Omental fat pad (tissue), 4 donors: ENCODE measurements around the gene CIITA. TPM values are rescaled to one million over a fixed set of nuclear protein-coding genes. Genes with fewer than 3 reads are reported as not detected.
A peak's percentile ranks its signal among the peaks of the same experiment; 100 is the strongest.

ENCODE experiments used
- ATAC-seq: fragments of 150-250 bp; one replicate; pipeline ENCODE4 v1.9.1; 2016; ENCODE audit warnings: mild to moderate bottlenecking, moderate library complexity; ENCODE audit not compliant: low FRiP score
- DNase-seq: peaks from one replicate; pipeline ENCODE4 v3.0.0-alpha.2; 2019; ENCODE audit warnings: low spot score
- total RNA-seq, 4 donors: library from RNA; depleted of rRNA; stranded (reverse); fragments of >200 nt; gene quantifications; one replicate each; pipeline ENCODE4 v1.1.0, GENCODE V29; 2016
- TF ChIP-seq, protein P1 (sequence below), 3 donors: fragments of 450-650 bp; IDR thresholded peaks; one replicate each; pipeline ENCODE4 v1.5.1; 2016 to 2017; ENCODE audit warnings: antibody characterized with exemption in 3 of 3, mild to moderate bottlenecking in 3 of 3, moderate library complexity in 2 of 3

The CIITA gene
- total RNA-seq, 4 donors from 2014 or later: 3.2 to 101 (median 11.2) TPM

DNA sequence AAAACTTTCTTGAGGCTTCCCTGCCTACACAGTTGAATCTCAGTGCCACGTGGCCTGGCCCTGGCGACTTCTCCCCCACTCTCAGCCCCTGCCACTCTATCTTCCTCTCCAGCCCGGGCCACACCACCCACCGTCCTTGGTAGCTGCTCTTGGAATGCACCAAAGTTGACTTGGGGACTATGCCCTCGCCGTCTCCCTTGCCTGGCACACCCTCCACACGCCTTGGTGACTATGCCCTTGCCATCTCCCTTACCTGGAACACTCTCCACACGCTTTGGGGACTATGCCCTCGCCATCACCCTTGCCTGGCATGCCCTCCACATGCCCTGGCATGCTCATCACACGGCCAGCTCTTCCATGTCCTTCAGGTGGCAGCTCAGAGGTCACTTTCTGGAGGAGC is 42.9 kb upstream of the CIITA start:
- ATAC-seq: no peak
- TF ChIP-seq, protein P1, sequence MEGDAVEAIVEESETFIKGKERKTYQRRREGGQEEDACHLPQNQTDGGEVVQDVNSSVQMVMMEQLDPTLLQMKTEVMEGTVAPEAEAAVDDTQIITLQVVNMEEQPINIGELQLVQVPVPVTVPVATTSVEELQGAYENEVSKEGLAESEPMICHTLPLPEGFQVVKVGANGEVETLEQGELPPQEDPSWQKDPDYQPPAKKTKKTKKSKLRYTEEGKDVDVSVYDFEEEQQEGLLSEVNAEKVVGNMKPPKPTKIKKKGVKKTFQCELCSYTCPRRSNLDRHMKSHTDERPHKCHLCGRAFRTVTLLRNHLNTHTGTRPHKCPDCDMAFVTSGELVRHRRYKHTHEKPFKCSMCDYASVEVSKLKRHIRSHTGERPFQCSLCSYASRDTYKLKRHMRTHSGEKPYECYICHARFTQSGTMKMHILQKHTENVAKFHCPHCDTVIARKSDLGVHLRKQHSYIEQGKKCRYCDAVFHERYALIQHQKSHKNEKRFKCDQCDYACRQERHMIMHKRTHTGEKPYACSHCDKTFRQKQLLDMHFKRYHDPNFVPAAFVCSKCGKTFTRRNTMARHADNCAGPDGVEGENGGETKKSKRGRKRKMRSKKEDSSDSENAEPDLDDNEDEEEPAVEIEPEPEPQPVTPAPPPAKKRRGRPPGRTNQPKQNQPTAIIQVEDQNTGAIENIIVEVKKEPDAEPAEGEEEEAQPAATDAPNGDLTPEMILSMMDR (IDR thresholded peaks at IDR 0.05): no peak
- no peak for DNase-seq

DNA sequence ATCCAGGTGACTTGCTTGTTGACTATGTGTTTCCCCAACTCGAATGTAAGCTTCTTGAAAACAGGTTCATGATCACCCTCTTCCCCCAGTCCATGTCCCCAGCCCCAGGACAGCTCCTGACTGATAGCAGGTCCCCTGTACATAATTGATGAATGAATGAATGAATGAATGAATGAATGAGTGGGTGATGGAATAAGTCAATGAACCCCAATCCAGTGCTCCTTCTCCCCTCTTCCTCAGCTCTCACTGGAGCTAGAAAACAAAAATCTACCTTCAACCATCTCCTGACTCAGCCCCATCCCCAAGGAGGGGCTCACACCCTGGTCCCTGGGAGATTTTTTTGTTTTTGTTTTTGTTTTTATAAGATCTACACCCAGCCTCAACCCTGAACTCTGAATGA is 42.2 kb upstream of the CIITA start:
- ATAC-seq (no peak), DNase-seq (no peak)
- TF ChIP-seq, protein P1 (IDR thresholded peaks at IDR 0.05): no peak

DNA sequence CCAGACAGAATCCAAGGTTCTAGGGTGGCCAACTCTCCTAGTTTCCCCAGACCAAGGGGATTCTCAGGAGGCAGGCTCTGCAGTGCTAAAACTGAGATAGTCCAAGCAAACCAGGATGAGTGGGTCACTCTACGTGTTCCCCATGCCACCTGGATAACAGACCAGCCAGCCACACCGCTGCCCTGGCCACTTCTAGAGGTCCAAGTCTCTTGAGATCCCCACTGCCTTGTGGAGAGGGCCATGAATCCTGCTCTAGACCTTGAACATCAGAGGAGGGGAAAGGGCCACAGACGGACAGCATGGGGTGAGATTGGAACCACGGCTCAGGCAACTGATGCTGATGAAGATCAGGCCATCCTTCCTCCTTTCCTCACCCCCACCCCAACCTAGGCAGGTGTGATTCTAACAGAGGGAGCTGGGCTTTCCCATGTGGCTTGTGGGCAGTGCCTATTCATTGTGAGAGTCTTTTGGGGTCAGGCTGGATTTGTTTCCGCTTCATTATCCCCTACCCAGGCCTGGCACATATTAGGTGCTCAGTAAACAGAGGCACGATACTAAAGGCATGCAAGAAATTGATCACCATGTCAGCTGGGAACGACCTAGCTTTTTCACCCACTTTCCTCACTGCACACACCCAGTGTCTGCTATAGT is 41.6 kb upstream of the CIITA start:
- no peak for ATAC-seq
- no peak for DNase-seq
- TF ChIP-seq, protein P1 (IDR thresholded peaks at IDR 0.05): no peak

DNA sequence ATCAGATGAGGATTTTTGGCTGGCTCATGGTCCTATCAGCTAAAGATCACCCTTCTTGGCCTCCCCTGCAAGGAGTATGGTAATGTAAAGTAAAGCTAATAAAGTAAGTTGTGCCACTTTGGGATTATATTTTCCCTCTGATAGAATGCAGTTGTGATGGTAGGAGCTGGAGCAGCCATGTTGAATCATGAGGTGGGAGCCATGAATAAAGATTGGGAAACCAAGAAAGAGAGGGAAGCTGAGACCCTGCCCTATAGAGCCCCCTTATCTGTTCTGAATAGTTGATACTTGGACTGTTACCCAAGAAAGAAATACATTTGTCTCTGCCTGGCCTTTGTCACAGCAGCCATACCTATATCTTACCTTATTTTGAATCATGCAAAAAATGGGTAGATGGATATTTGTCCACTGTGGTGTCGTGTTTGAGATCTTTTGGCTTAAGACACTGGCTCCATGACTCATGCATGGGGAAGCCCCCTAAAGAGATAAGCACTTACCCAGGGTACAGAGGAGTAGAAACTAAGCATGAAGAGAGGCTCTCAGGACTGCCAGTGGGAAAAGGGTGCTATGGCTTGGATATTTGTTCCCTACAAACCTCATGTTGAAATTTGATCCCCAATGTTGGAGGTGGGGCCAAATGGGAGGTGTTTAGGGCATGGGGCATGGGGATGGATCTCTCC is 40.7 kb upstream of the CIITA start:
- TF ChIP-seq, protein P1 (IDR thresholded peaks at IDR 0.05): no peak
- ATAC-seq (no peak), DNase-seq (no peak)

DNA sequence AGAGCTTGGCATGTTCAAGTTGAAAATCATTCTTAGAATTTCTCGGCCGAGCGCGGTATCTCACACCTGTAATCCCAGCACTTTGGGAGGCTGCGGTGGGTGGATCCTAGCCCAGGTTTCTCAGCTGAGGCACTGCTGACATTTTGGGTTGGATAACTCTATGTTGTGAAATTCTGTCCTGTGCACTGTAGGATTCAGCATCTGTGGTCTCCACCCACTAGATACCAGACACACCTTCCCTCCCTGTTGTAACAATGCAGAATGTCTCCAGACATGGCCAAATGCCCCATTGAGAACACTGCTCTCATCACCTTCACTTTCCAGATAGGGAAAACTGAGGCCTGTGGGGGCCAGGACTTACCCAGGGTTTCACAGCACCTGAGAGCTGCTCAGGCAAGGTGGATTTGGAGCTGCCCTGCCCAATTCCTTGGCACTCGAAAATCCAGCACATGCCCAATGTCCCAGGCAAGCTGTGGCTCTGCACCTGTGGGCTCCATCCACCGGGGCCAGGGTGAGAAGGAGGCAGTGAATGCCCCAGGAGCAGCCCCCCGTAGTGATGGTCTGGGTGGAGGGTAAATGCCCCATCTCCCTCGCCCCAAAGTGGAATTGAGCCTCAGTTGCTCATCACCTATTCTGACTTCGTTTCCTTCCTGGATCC is 38.3 kb upstream of the CIITA start:
- ATAC-seq: peak; percentile 72
- DNase-seq: no peak
- TF ChIP-seq, protein P1 (IDR thresholded peaks at IDR 0.05): no peak

DNA sequence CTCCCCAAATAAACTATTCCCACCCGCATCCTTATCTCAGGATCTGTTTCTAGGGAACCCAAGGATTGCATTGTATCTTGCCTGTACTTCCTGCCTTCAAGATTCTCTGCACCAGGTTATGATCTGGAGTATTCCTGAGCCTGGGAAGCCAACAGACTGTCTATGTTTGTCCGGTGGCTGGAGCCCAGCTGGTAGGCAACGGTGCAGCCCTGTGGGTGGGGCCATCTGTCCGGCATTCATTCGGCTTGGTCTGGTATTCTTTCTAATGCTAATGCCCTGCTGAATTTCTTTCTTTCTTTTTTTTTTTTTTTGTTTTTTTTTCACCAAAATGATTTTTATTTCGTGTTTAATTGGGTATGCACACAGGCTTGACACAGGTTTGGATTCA is 37.7 kb upstream of the CIITA start:
- no peak for DNase-seq
- ATAC-seq: no peak
- TF ChIP-seq, protein P1 (IDR thresholded peaks at IDR 0.05): no peak
